ENCODE data around the gene CDC45. TPM values are rescaled to one million over a fixed set of nuclear protein-coding genes. Genes with fewer than 3 reads are reported as not detected.
"Not testable (repeated sequence)": the region's sequence is repeated elsewhere in the genome, so short reads cannot be mapped to it uniquely, and the experiment has no call there.

The CDC45 gene
- total RNA-seq, 4 donors from 2014 or later: 0.95 to 1.4 (median 1.2) TPM; not detected in 1

DNA sequence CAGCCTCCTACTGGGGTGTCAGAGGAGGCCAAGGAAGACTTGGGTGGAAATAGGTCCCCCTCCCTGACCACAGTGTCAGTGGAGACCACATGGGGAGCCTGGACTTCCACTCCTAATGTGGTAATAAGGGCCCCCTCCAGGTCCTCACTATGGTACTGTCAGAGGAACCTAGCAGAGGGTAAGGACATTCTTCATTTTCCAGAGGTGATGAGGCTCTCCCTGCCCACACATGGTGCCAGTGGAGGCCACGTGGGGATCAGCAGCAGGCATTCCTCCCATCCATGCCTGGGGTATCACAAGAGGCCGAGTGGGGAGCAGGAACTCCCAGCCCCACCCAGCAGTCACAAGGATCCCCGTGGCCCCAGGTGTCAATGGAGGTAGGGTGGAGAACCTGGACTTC lies 51.0 kb downstream of the CDC45 start:
- TF ChIP-seq, protein P1, sequence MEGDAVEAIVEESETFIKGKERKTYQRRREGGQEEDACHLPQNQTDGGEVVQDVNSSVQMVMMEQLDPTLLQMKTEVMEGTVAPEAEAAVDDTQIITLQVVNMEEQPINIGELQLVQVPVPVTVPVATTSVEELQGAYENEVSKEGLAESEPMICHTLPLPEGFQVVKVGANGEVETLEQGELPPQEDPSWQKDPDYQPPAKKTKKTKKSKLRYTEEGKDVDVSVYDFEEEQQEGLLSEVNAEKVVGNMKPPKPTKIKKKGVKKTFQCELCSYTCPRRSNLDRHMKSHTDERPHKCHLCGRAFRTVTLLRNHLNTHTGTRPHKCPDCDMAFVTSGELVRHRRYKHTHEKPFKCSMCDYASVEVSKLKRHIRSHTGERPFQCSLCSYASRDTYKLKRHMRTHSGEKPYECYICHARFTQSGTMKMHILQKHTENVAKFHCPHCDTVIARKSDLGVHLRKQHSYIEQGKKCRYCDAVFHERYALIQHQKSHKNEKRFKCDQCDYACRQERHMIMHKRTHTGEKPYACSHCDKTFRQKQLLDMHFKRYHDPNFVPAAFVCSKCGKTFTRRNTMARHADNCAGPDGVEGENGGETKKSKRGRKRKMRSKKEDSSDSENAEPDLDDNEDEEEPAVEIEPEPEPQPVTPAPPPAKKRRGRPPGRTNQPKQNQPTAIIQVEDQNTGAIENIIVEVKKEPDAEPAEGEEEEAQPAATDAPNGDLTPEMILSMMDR (IDR thresholded peaks at IDR 0.05): no peak
- DNase-seq (ENCODE audit: low spot score) (no peak), ATAC-seq (ENCODE audit: low FRiP score) (no peak)

DNA sequence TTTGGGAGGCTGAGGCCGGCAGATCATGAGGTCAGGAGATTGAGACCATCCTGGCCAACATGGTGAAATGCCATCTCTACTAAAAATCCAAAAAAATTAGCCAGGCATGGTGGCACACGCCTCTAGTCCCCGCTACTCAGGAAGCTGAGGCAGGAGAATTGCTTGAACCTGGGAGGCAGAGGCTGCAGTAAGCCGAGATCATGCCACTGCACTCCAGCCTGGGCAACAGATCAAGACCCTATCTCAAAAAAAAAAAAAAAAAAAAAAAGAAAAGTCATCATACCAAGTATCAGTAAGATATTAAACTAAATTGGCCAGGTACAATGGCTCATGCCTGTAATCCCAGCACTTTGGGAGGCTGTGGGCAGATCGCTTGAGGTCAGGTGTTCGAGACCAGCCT lies 51.6 kb downstream of the CDC45 start:
- DNase-seq (ENCODE audit: low spot score); ATAC-seq (ENCODE audit: low FRiP score): not testable (repeated sequence)

DNA sequence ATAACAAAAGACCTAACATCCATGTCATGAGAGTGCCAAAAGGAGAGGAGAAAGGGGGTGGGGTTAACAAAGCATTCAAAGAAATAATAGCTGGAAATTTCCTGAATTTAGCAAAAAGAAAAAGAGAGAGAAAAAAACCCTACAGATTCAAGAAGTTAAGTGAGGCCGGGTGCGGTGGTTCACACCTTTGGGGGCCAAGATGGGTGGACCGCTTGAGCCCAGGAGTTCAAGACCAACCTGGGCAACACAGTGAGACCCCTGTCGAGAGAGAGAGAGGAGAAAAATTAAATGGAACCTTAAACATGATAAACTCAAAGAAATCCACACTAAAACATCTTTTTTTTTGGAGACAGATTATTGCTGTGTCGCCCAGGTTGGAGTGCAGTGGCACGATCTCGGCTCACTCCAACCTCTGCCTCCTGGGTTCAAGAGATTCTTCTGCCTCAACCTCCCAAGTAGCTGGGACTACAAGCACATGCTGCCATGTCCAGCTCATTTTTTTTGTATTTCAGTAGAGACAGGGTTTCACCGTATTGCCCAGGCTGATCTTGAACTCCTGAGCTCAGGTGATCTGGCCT lies 53.4 kb downstream of the CDC45 start:
- no peak for DNase-seq (ENCODE audit: low spot score)
- TF ChIP-seq, protein P1 (IDR thresholded peaks at IDR 0.05): no peak
- ATAC-seq (ENCODE audit: low FRiP score): no peak

DNA sequence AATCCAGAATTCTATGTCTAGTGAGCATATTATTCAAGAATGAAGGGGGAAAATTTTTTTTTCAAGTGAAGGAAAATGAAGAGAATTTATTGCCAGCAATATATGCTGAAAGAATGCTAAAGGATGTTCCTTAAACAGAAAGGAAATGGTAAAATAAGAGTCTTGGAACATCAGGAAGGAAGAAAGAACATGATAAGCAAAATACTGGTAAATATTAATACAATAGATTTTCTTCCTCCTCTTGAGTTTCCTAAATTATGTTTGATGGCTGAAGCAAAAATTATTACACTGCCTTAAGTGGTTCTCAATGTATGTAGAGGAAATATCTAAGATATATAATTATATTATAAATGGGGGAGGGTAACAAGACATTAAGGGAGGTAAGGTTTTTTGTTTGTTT lies 54.1 kb downstream of the CDC45 start:
- no peak for DNase-seq (ENCODE audit: low spot score)
- TF ChIP-seq, protein P1 (IDR thresholded peaks at IDR 0.05): no peak
- ATAC-seq (ENCODE audit: low FRiP score): no peak

DNA sequence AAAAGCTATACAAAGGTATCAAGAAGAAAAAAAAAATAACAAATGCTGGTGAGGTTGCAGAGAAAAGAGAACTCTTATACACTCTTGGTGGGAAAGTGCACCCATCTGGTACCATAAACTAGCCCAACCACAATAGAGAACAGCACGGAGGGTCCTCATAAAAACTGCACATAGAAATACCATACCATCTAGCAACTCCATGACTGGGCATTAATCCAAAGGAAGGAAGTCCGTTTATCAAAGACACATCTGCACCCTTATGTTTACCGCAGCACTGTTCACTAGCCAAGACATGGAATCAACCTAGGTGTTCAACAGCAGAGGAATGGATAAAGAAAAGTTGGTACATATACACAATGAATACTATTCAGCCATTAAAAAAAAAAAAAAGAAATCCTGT lies 55.3 kb downstream of the CDC45 start:
- TF ChIP-seq, protein P1 (IDR thresholded peaks at IDR 0.05): no peak

DNA sequence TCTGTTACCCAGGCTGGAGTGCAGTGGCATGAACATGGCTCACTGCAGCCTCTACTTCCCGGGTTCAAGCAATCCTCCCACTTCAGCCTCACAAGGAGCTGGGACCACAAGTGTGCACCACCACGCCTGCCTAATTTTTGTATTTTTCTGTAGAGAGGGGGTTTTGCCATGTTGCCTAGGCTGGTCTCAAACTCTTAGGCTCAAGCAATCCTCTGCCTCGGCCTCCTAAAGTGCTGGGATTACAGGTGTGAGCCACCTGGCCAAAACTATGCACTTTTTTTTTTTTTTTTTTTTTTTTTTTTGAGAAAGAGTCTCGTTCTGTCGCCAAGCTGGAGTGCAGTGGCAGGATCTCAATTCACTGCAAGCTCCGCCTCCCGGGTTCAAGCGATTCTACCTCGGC lies 56.8 kb downstream of the CDC45 start:
- DNase-seq (ENCODE audit: low spot score): no peak
- no peak for ATAC-seq (ENCODE audit: low FRiP score)
- TF ChIP-seq, protein P1 (IDR thresholded peaks at IDR 0.05): no peak

More for the DNA sequence above, 55.3 kb downstream of the CDC45 start:
- ATAC-seq (ENCODE audit: low FRiP score): no peak
- no peak for DNase-seq (ENCODE audit: low spot score)

DNA sequence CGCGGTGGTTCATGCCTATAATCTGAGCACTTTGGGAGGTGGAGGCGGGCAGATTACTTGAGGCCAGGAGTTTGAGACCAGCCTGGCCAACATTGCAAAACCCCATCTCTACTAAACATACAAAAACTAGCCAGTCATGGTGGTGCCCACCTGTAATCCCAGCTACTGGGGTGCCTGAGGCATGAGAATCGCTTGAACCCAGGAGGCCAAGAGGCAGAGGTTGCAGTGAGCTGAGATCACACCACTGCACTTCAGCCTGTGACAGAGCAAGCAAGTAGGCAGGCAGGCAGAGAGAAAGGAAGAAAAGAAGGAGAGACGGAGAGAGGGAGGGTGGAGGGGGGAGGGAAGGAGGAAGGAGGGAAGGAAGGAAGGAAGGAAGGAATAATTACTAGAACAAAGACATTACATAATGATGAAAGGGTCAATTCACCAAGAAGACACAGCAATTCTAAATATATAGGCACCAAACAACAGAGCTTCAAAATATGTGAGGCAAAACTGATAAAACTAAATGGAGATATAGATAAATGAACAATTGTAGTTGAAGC lies 58.3 kb downstream of the CDC45 start:
- no peak for DNase-seq (ENCODE audit: low spot score)
- ATAC-seq (ENCODE audit: low FRiP score): no peak
- TF ChIP-seq, protein P1 (IDR thresholded peaks at IDR 0.05): no peak

Measured in omental fat pad (tissue), 4 donors.